Measurements from ENCODE around the gene LIN9.

DNA sequence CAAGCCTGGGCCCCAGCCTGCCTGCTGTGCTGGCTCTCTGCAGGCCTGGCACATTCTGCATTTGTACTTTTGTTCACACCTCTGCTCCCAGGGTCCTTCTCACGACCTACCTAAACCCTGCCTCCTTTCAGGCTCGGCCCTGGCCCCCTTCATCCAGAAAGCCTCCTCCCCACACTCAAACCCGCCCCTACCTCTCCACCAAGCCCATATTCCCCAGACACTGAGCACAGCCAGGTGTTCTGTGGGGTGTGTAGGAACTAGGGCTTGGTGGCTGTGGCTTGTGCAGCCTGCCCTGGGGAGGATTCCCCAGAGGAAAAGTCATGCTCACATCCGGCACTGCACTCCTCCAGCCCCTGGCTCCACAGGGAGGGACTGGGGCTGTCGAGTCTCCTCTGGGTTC lies 93.7 kb downstream of the LIN9 start:
- TF ChIP-seq YY1 (IDR thresholded peaks at IDR 0.05; ENCODE audit: insufficient read depth, insufficient read length): no peak
- TF ChIP-seq ZNF274 (IDR thresholded peaks at IDR 0.05; ENCODE audit: low read depth, low read length): no peak
- no peak for TF ChIP-seq SUZ12 (IDR thresholded peaks at IDR 0.05; ENCODE audit: extremely low read depth, insufficient read depth, insufficient read length)

Measured in NT2/D1 (cell line).